ACC112 (cell line): ENCODE data around the gene OR8B3.

Source experiments
- H2AFZ ChIP-seq: fragments of 200-600 bp; sonication (generic); one replicate; pipeline ENCODE4 v1.6.0; 2017; ENCODE audit warnings: antibody characterized with exemption, low read length; ENCODE audit not compliant: unreplicated experiment
- H3K27ac ChIP-seq: fragments of 200-600 bp; sonication (generic); 2 replicates; pipeline ENCODE4 v1.5.1; 2014; ENCODE audit warnings: low read depth, mild to moderate bottlenecking, antibody characterized with exemption, low read length, moderate library complexity
- H3K27me3 ChIP-seq: fragments of 200-600 bp; sonication (generic); 2 replicates; pipeline ENCODE4 v1.6.1; 2014; ENCODE audit warnings: mild to moderate bottlenecking, antibody characterized with exemption, low read length, moderate library complexity, mixed read lengths; ENCODE audit not compliant: insufficient read depth
- H3K36me3 ChIP-seq: fragments of 200-600 bp; sonication (generic); 2 replicates; pipeline ENCODE4 v1.6.1; 2016; ENCODE audit warnings: mild to moderate bottlenecking, antibody characterized with exemption, low read length, moderate library complexity, mixed read lengths; ENCODE audit not compliant: insufficient read depth
- H3K4me1 ChIP-seq: fragments of 200-600 bp; sonication (generic); one replicate; pipeline ENCODE4 v1.6.1; 2016; ENCODE audit warnings: low read length, mixed read lengths; ENCODE audit not compliant: insufficient read depth, unreplicated experiment, control insufficient read depth
- H3K4me3 ChIP-seq: fragments of 200-600 bp; sonication (generic); 2 replicates; pipeline ENCODE4 v1.5.1; 2014; ENCODE audit warnings: mild to moderate bottlenecking, low read depth, low read length
- H3K79me2 ChIP-seq: fragments of 200-600 bp; sonication (generic); one replicate; pipeline ENCODE4 v1.6.0; 2016; ENCODE audit warnings: low read length; ENCODE audit not compliant: control insufficient read depth, unreplicated experiment, insufficient read depth

Gene OR8B3

GRCh38 chr11:124376280-124376679 lies 22.5 kb downstream of the OR8B3 start:
- H3K27me3 ChIP-seq = peaks cover 23% of the 10 kb centered on the region
- H3K4me3 ChIP-seq = no peak overlapping the region
- no peaks in the 10 kb centered on the region for H3K4me1 ChIP-seq
- no peaks in the 10 kb centered on the region for H3K36me3 ChIP-seq
- H3K79me2 ChIP-seq = no peaks in the 10 kb centered on the region
- no peak overlapping the region for H2AFZ ChIP-seq
- H3K27ac ChIP-seq = no peak overlapping the region

GRCh38 chr11:124359566-124359965 lies 39.3 kb downstream of the OR8B3 start:
- no peaks in the 10 kb centered on the region for H3K4me1 ChIP-seq
- H3K36me3 ChIP-seq = no peaks in the 10 kb centered on the region
- H3K4me3 ChIP-seq = no peak overlapping the region
- no peak overlapping the region for H3K27ac ChIP-seq
- H2AFZ ChIP-seq = no peak overlapping the region
- H3K79me2 ChIP-seq = no peaks in the 10 kb centered on the region
- peaks cover 30% of the 10 kb centered on the region; the same call in 1 of the 2 replicates for H3K27me3 ChIP-seq

- Histone ChIP-seq H3K79me2 (no peaks in the 10 kb centered on the region), H2AFZ (no peak overlapping the region), H3K4me1 (no peaks in the 10 kb centered on the region), H3K36me3 (no peaks in the 10 kb centered on the region), H3K27me3 (0 out of 2 replicates have a peak, but pooled peaks cover 2% of the 10 kb centered on the region), H3K27ac (no peak overlapping the region), H3K4me3 (no peak overlapping the region)
Measured at GRCh38 chr11:124346311-124346955, 52.4 kb downstream of the OR8B3 start.
